Stromal cell of bone marrow (primary cell): ENCODE results near the gene ANKUB1.

ENCODE experiments used
- DNase-seq: peaks from one replicate; pipeline ENCODE4 v3.0.0-alpha.2; 2012; ENCODE audit warnings: low read depth

The ANKUB1 gene

GRCh38 chr3:149763565-149764195 is 28.7 kb downstream of the ANKUB1 start:
- no peak for DNase-seq

GRCh38 chr3:149753717-149754116 is 38.6 kb downstream of the ANKUB1 start:
- DNase-seq, result no peak

- DNase-seq, result no peak
Observed at GRCh38 chr3:149752788-149753136, 39.6 kb downstream of the ANKUB1 start.

- DNase-seq, result peak; percentile 67
Observed at GRCh38 chr3:149752051-149752787, 40.1 kb downstream of the ANKUB1 start, which contains the start of gene COMMD2. TSS of gene COMMD2 (minus strand) at chr3:149752489. CDS start at chr3:149752444, 45 bp downstream.

- DNase-seq, result no peak
Observed at GRCh38 chr3:149751551-149751950, 40.8 kb downstream of the ANKUB1 start.

- no peak for DNase-seq
Observed at GRCh38 chr3:149744606-149745005, 47.7 kb downstream of the ANKUB1 start.

- no peak for DNase-seq
Observed at GRCh38 chr3:149744151-149744550, 48.2 kb downstream of the ANKUB1 start.

GRCh38 chr3:149739396-149739795 is 53.0 kb downstream of the ANKUB1 start:
- DNase-seq, result no peak

- DNase-seq, result no peak
Observed at GRCh38 chr3:149738876-149739275, 53.5 kb downstream of the ANKUB1 start.

GRCh38 chr3:149736953-149737205 is 55.5 kb downstream of the ANKUB1 start:
- no peak for DNase-seq

GRCh38 chr3:149736175-149736952 is 56.0 kb downstream of the ANKUB1 start:
- DNase-seq, result peak; percentile 14

- no peak for DNase-seq
Observed at GRCh38 chr3:149732234-149732633, 60.1 kb downstream of the ANKUB1 start.

- no peak for DNase-seq
Observed at GRCh38 chr3:149727656-149728055, 64.7 kb downstream of the ANKUB1 start.

GRCh38 chr3:149726716-149727407 is 65.5 kb downstream of the ANKUB1 start:
- no peak for DNase-seq

- DNase-seq, result no peak
Observed at GRCh38 chr3:149723781-149724180, 68.6 kb downstream of the ANKUB1 start.

GRCh38 chr3:149720918-149721317 is 71.4 kb downstream of the ANKUB1 start:
- DNase-seq, result no peak

GRCh38 chr3:149717391-149718056 is 74.8 kb downstream of the ANKUB1 start:
- DNase-seq, result peak; percentile 65

GRCh38 chr3:149716984-149717383 is 75.4 kb downstream of the ANKUB1 start:
- no peak for DNase-seq

GRCh38 chr3:149715247-149715646 is 77.1 kb downstream of the ANKUB1 start:
- no peak for DNase-seq

GRCh38 chr3:149713730-149714654 is 78.4 kb downstream of the ANKUB1 start:
- DNase-seq, result no peak
